Nasal cavity respiratory epithelium epithelial cell of viscerocranial mucosa (primary cell): Measurements from ENCODE around the gene NBPF6. TPM values are rescaled to one million over a fixed set of nuclear protein-coding genes. Genes with fewer than 3 reads are reported as not detected.

Source experiments
- total RNA-seq: library from RNA; depleted of rRNA; stranded (reverse); fragments of >200 nt; gene quantifications from 2 replicates; pipeline ENCODE4 v1.2.3, GENCODE V29; 2014

Gene NBPF6, protein sequence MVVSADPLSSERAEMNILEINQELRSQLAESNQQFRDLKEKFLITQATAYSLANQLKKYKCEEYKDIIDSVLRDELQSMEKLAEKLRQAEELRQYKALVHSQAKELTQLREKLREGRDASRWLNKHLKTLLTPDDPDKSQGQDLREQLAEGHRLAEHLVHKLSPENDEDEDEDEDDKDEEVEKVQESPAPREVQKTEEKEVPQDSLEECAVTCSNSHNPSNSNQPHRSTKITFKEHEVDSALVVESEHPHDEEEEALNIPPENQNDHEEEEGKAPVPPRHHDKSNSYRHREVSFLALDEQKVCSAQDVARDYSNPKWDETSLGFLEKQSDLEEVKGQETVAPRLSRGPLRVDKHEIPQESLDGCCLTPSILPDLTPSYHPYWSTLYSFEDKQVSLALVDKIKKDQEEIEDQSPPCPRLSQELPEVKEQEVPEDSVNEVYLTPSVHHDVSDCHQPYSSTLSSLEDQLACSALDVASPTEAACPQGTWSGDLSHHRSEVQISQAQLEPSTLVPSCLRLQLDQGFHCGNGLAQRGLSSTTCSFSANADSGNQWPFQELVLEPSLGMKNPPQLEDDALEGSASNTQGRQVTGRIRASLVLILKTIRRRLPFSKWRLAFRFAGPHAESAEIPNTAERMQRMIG
- under 0.01 TPM in 1 of 2 replicates, not detected in the other for total RNA-seq

DNA sequence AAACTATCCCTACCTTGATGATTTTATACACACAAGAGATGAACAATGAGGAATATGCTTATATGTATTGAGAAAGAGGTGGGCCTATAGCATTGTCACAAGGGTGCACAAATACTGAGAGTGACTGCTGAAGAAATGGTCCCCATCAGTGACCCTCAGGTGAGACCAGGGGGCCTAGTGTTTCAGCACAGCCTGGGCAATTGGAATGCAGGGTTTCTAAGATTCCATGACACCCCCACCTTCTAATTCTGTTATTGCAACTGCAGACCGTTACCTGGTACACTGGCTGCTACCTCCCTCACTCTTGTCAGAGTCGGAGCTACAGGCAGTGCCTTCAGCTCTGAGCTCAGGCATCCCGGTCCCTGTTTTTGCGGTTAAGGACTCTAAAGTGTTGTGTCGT is at the start of gene NBPF6:
Gene NBPF6 (plus strand): TSS at position 301 of the 400 bp plus-strand sequence. CDS start 259 bp downstream, outside the sequence.

Other genes with a start within 250 kb of the NBPF6 start
- 41.7 and 78.2 TPM in 2 replicates for gene SLC25A24, start 250.0 kb upstream of the NBPF6 start, total RNA-seq
- gene NBPF4, start 206.3 kb upstream of the NBPF6 start, total RNA-seq: 0.14 TPM in 1 of 2 replicates, not detected in the other
- 0.34 and 2.6 TPM in 2 replicates for gene EEIG2, start 109.8 kb downstream of the NBPF6 start, total RNA-seq
- 2.2 and 2.4 TPM in 2 replicates for gene HENMT1, start 210.8 kb downstream of the NBPF6 start, total RNA-seq
- gene PRPF38B, start 242.0 kb downstream of the NBPF6 start, total RNA-seq: 15.4 and 21.4 TPM in 2 replicates